Measurements from ENCODE around the gene IL20. TPM values are rescaled to one million over a fixed set of nuclear protein-coding genes. Genes with fewer than 3 reads are reported as not detected.

Gene IL20
- total and polyA plus RNA-seq, 2 of the 13 experiments (the other 11 are each of a cell fraction or from before 2014, with no cell fraction given): 0.05 TPM; not detected in 1

DNA sequence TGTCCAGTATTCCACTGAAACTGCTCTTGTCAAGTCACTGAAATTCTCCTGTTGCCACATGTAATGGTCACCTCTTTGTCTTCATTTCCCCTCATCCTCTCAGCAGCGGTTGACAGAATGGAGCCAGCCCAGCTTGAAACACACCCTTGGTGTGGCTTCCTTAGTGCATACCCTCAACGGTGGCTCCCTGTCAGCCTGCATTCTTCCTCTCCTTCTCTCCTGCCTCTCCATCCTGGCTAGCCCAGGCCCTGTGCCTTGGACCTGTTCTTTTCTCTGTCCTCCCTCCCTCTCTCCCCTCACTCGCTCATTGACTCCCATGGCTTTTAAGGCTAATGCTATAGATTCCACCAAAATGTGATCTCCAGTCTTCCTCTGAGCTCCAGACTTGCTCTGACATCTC lies 52.7 kb downstream of the IL20 start:
- WGBS (ENCODE audit: low lambda C conversion rate): 33% methylated on average over 3 of the region's 3 CpGs
- H3K9ac ChIP-seq (ENCODE audit: insufficient read depth, low read depth, low read length): no peak overlapping the region
- FAIRE-seq: no peak
- no peak for TF ChIP-seq PRPF4 (IDR thresholded peaks at IDR 0.05; ENCODE audit: low read depth, low read length, poor library complexity, severe bottlenecking)
- TF ChIP-seq MBD4 (IDR thresholded peaks at IDR 0.05; ENCODE audit: borderline replicate concordance, low read length): no peak
- no peak for TF ChIP-seq ZNF713 (CRISPR knock-in tag; IDR thresholded peaks at IDR 0.05)
- TF ChIP-seq, protein P1, sequence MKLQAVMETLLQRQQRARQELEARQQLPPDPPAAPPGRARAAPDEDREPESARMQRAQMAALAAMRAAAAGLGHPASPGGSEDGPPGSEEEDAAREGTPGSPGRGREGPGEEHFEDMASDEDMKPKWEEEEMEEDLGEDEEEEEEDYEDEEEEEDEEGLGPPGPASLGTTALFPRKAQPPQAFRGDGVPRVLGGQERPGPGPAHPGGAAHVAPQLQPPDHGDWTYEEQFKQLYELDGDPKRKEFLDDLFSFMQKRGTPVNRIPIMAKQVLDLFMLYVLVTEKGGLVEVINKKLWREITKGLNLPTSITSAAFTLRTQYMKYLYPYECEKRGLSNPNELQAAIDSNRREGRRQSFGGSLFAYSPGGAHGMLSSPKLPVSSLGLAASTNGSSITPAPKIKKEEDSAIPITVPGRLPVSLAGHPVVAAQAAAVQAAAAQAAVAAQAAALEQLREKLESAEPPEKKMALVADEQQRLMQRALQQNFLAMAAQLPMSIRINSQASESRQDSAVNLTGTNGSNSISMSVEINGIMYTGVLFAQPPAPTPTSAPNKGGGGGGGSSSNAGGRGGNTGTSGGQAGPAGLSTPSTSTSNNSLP (IDR thresholded peaks at IDR 0.05; ENCODE audit: low read depth, low read length): no peak
- TF ChIP-seq MYC (CRISPR knock-in tag; IDR thresholded peaks at IDR 0.05; ENCODE audit: borderline replicate concordance): no peak
- no peaks in the 10 kb centered on the region for H3K79me2 ChIP-seq (ENCODE audit: insufficient read depth, low read length)
- no peaks in the 10 kb centered on the region for H4K20me1 ChIP-seq (ENCODE audit: insufficient read depth, low read length)
- no peak overlapping the region for H3K4me3 ChIP-seq (replicated peaks in 1 of 3; ENCODE audit: insufficient read depth in 1 of 3, low read depth in 2 of 3, low read length in 3 of 3)
- no peak for ATAC-seq
- no peaks in the 10 kb centered on the region for H3K9me3 ChIP-seq (ENCODE audit: low read length)
- ChIA-PET POLR2A (no interaction called here), CTCF (ENCODE audit: low intra/inter-chr PET ratio, low total read pairs) (no interaction called here)
- peaks cover 1 to 20% of the 10 kb centered on the region in 2 experiments for H3K27me3 ChIP-seq (ENCODE audit: control insufficient read depth in 1 of 2, insufficient read depth in 2 of 2, low read length in 2 of 2)
- H2AFZ ChIP-seq (ENCODE audit: low read length): no peak overlapping the region
- in situ Hi-C loops (cut with HindIII; ENCODE audit: extremely low pct_ligation_motif_present, low pct_unique_long_range_greater_than_20kb) (loop anchor here (25.0 kb wide), 1 partner anchor 281 kb away; the partner anchor contains the start of gene DYRK3), intact Hi-C loops (cut with micrococcal nuclease; ENCODE audit: unreplicated experiment) (no loop called here)
- H3K4me2 ChIP-seq (ENCODE audit: low read depth, low read length): no peak overlapping the region
- H3K4me1 ChIP-seq (ENCODE audit: insufficient read depth, low read length): peaks cover 15% of the 10 kb centered on the region
- DNase-seq (ENCODE audit: low spot score): no peak
- no peaks in the 10 kb centered on the region for H3K36me3 ChIP-seq (replicated peaks in 1 of 2; ENCODE audit: control insufficient read depth in 1 of 2, insufficient read depth in 2 of 2, low read length in 2 of 2)
- H3K27ac ChIP-seq (ENCODE audit: extremely low read length, insufficient read depth, low read length): no peak overlapping the region
- no TSS peak for BruUV-seq (replicated peaks)

Other genes starting within 250 kb of the IL20 start
- gene DYRK3, start 230.1 kb upstream of the IL20 start, total RNA-seq (2016; rRNA removed; fragmentation: Illumina TruSeq; extraction: Trizol): 2.8 and 4.1 TPM in 2 replicates
- 0.48 and 0.50 TPM in 2 replicates for gene DYRK3, start 230.1 kb upstream of the IL20 start, polyA plus RNA-seq (2011; rRNA removed)
- gene MAPKAPK2, start 180.7 kb upstream of the IL20 start, total RNA-seq (2016; rRNA removed; fragmentation: Illumina TruSeq; extraction: Trizol): 14.5 and 16.6 TPM in 2 replicates
- 34.0 and 40.1 TPM in 2 replicates for gene MAPKAPK2, start 180.7 kb upstream of the IL20 start, polyA plus RNA-seq (2011; rRNA removed)
- gene IL19, start 94.8 kb upstream of the IL20 start, total RNA-seq (2016; rRNA removed; fragmentation: Illumina TruSeq; extraction: Trizol): not detected in 2 replicates
- not detected in 2 replicates for gene IL19, start 94.8 kb upstream of the IL20 start, polyA plus RNA-seq (2011; rRNA removed)
- not detected in 2 replicates for gene IL10, start 93.1 kb upstream of the IL20 start, total RNA-seq (2016; rRNA removed; fragmentation: Illumina TruSeq; extraction: Trizol)
- not detected in 2 replicates for gene IL10, start 93.1 kb upstream of the IL20 start, polyA plus RNA-seq (2011; rRNA removed)
- gene IL24, start 31.8 kb downstream of the IL20 start, total RNA-seq (2016; rRNA removed; fragmentation: Illumina TruSeq; extraction: Trizol): not detected in 2 replicates
- gene IL24, start 31.8 kb downstream of the IL20 start, polyA plus RNA-seq (2011; rRNA removed): not detected in 2 replicates
- not detected in 2 replicates for gene FCMR, start 56.3 kb downstream of the IL20 start, total RNA-seq (2016; rRNA removed; fragmentation: Illumina TruSeq; extraction: Trizol)
- 0.47 TPM in 1 of 2 replicates, not detected in the other for gene FCMR, start 56.3 kb downstream of the IL20 start, polyA plus RNA-seq (2011; rRNA removed)
- not detected in 2 replicates for gene PIGR, start 80.8 kb downstream of the IL20 start, total RNA-seq (2016; rRNA removed; fragmentation: Illumina TruSeq; extraction: Trizol)
- gene PIGR, start 80.8 kb downstream of the IL20 start, polyA plus RNA-seq (2011; rRNA removed): 0.04 TPM in 1 of 2 replicates, not detected in the other
- gene FCAMR, start 104.8 kb downstream of the IL20 start, total RNA-seq (2016; rRNA removed; fragmentation: Illumina TruSeq; extraction: Trizol): not detected in 2 replicates
- not detected in 2 replicates for gene FCAMR, start 104.8 kb downstream of the IL20 start, polyA plus RNA-seq (2011; rRNA removed)
- gene C1orf116, start 167.1 kb downstream of the IL20 start, total RNA-seq (2016; rRNA removed; fragmentation: Illumina TruSeq; extraction: Trizol): 0.95 and 1.1 TPM in 2 replicates
- 0.51 and 0.77 TPM in 2 replicates for gene C1orf116, start 167.1 kb downstream of the IL20 start, polyA plus RNA-seq (2011; rRNA removed)
- gene YOD1, start 185.6 kb downstream of the IL20 start, total RNA-seq (2016; rRNA removed; fragmentation: Illumina TruSeq; extraction: Trizol): 9.1 and 14.1 TPM in 2 replicates
- gene YOD1, start 185.6 kb downstream of the IL20 start, polyA plus RNA-seq (2011; rRNA removed): 2.5 and 3.4 TPM in 2 replicates
- gene PFKFB2, start 187.7 kb downstream of the IL20 start, total RNA-seq (2016; rRNA removed; fragmentation: Illumina TruSeq; extraction: Trizol): 9.4 and 10.6 TPM in 2 replicates
- gene PFKFB2, start 187.7 kb downstream of the IL20 start, polyA plus RNA-seq (2011; rRNA removed): 3.9 and 4.6 TPM in 2 replicates
- 115 and 155 TPM in 2 replicates for gene C4BPB, start 223.2 kb downstream of the IL20 start, total RNA-seq (2016; rRNA removed; fragmentation: Illumina TruSeq; extraction: Trizol)
- 266 and 267 TPM in 2 replicates for gene C4BPB, start 223.2 kb downstream of the IL20 start, polyA plus RNA-seq (2011; rRNA removed)
- 18.7 and 32.1 TPM in 2 replicates for gene C4BPA, start 238.6 kb downstream of the IL20 start, total RNA-seq (2016; rRNA removed; fragmentation: Illumina TruSeq; extraction: Trizol)
- gene C4BPA, start 238.6 kb downstream of the IL20 start, polyA plus RNA-seq (2011; rRNA removed): 60.1 and 86.3 TPM in 2 replicates